Endothelial cell of umbilical vein (primary cell): ENCODE measurements around the gene TRIM29.

Experiments
- CTCF ChIP-seq, 2 donors: IDR thresholded peaks; 1 replicate in 1 of 2; 2 replicates in 1 of 2; pipeline ENCODE4 v1.5.1; 2011; ENCODE audit warnings: low read length in 2 of 2, mild to moderate bottlenecking in 2 of 2, moderate library complexity in 2 of 2, control low read depth in 1 of 2, inconsistent platforms in 1 of 2, low read depth in 1 of 2; ENCODE audit not compliant: insufficient read depth in 1 of 2; ENCODE audit errors: extremely low read depth in 1 of 2
- EZH2 ChIP-seq: IDR thresholded peaks from 2 replicates; pipeline ENCODE4 v1.6.1; 2012; ENCODE audit warnings: borderline replicate concordance, low read depth, mild to moderate bottlenecking, moderate library complexity, low read length, inconsistent platforms; ENCODE audit not compliant: severe bottlenecking
- JUN ChIP-seq: IDR thresholded peaks from 2 replicates; pipeline ENCODE4 v1.6.1; 2011; ENCODE audit warnings: borderline replicate concordance, low read depth; ENCODE audit not compliant: insufficient read length, insufficient read depth
- MAX ChIP-seq: IDR thresholded peaks from 2 replicates; pipeline ENCODE4 v1.6.1; 2011; ENCODE audit not compliant: insufficient read depth, insufficient read length
- POLR2A ChIP-seq: IDR thresholded peaks from 2 replicates; pipeline ENCODE4 v1.6.1; 2012; ENCODE audit warnings: low read depth, mild to moderate bottlenecking, control low read depth, low read length

GRCh38 chr11:120116966-120117365 lies 20.9 kb downstream of the TRIM29 start:
- no peak for TF ChIP-seq CTCF (IDR thresholded peaks at IDR 0.05; ENCODE audit: extremely low read depth in 1 of 2, insufficient read depth in 1 of 2, low read depth in 1 of 2, low read length in 2 of 2)
- TF ChIP-seq JUN, result no peak
- no peak for TF ChIP-seq POLR2A
- no peak for TF ChIP-seq MAX
- no peak for TF ChIP-seq EZH2
